Measurements from ENCODE around the gene SLC49A4. TPM values are rescaled to one million over a fixed set of nuclear protein-coding genes. Genes with fewer than 3 reads are reported as not detected.

SLC49A4 gene
- total and polyA plus RNA-seq, 2 of the 8 experiments (the other 6 are each of a cell fraction or from before 2014, with no cell fraction given), result 9.5 to 10.2 TPM

DNA sequence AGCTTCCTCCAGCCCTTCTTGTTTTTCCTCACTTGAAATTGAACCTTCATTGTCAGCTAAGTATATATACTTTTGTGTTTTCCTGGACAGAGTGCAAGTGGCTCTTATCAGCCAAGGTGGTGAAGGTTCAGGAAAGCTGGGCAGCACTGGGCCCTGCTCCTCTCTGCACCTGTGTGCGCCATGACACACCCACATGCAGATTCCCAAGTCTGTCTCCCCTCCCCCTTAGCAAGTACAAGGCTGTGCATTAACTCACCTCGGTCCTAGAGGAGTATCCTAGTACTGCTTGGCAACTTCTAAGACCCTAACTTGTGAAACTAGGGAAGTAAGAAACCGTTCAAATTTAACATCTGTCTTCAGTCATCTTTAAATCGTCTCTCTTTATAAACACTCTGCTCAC lies 85.8 kb downstream of the SLC49A4 start:
- H2AFZ ChIP-seq (ENCODE audit: low read length), result no peak overlapping the region
- H3K79me1 ChIP-seq (ENCODE audit: low read depth, low read length), result no peaks in the 10 kb centered on the region
- TF ChIP-seq POLR2A (IDR thresholded peaks at IDR 0.05; ENCODE audit: control extremely low read depth in 1 of 2, low read depth in 2 of 2, low read length in 2 of 2) (no peak), YY1 (IDR thresholded peaks at IDR 0.05; ENCODE audit: low read depth, low read length) (0 out of 2 replicates have a peak, but pooled peaks have one; percentile 8)
- TF ChIP-seq, protein P1, sequence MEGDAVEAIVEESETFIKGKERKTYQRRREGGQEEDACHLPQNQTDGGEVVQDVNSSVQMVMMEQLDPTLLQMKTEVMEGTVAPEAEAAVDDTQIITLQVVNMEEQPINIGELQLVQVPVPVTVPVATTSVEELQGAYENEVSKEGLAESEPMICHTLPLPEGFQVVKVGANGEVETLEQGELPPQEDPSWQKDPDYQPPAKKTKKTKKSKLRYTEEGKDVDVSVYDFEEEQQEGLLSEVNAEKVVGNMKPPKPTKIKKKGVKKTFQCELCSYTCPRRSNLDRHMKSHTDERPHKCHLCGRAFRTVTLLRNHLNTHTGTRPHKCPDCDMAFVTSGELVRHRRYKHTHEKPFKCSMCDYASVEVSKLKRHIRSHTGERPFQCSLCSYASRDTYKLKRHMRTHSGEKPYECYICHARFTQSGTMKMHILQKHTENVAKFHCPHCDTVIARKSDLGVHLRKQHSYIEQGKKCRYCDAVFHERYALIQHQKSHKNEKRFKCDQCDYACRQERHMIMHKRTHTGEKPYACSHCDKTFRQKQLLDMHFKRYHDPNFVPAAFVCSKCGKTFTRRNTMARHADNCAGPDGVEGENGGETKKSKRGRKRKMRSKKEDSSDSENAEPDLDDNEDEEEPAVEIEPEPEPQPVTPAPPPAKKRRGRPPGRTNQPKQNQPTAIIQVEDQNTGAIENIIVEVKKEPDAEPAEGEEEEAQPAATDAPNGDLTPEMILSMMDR (IDR thresholded peaks at IDR 0.05; ENCODE audit: control extremely low read depth in 1 of 3, insufficient read depth in 1 of 3, low read depth in 1 of 3, low read length in 3 of 3), result peak in 1 of 3 experiments; percentile 18; a peak in 1 of 4 replicates
- TF ChIP-seq, protein P2, sequence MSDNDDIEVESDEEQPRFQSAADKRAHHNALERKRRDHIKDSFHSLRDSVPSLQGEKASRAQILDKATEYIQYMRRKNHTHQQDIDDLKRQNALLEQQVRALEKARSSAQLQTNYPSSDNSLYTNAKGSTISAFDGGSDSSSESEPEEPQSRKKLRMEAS (IDR thresholded peaks at IDR 0.05), result no peak
- no peak overlapping the region for H3K23ac ChIP-seq (ENCODE audit: insufficient read length)
- H3K56ac ChIP-seq (replicated peaks; ENCODE audit: insufficient read length, low read depth, low read length), result no peak overlapping the region
- POLR2A ChIA-PET (ENCODE audit: partially characterized antibody), result no interaction called here
- H4K5ac ChIP-seq (ENCODE audit: insufficient read length, low read depth, low read length), result no peak overlapping the region
- H3K27me3 ChIP-seq (replicated peaks in 1 of 4; ENCODE audit: control insufficient read depth in 3 of 4, extremely low read depth in 1 of 4, insufficient read depth in 3 of 4, low read length in 3 of 4), result no peaks in the 10 kb centered on the region
- no peak overlapping the region for H3K9ac ChIP-seq (replicated peaks in 1 of 4; ENCODE audit: extremely low read depth in 1 of 4, low read depth in 3 of 4, low read length in 3 of 4)
- no peaks in the 10 kb centered on the region for H3K4me1 ChIP-seq (replicated peaks in 1 of 4; ENCODE audit: control insufficient read depth in 3 of 4, insufficient read depth in 4 of 4, low read length in 3 of 4)
- no peak overlapping the region for H2BK5ac ChIP-seq (ENCODE audit: low read depth, low read length)
- no peak overlapping the region for H4K91ac ChIP-seq (replicated peaks; ENCODE audit: insufficient read length, low read length)
- no peak overlapping the region for H3K18ac ChIP-seq (ENCODE audit: extremely low read depth, low read length)
- CTCF ChIA-PET (ENCODE audit: partially characterized antibody), result interaction anchor here (0.9 to 1.5 kb wide), 3 partner anchors 26 to 68 kb away, joined by 3 to 4 read pairs (median 3); no protein-coding TSS in a partner anchor
- H3K36me3 ChIP-seq (ENCODE audit: control insufficient read depth in 2 of 4, insufficient read depth in 4 of 4, low read length in 3 of 4), result no peaks in the 10 kb centered on the region
- H2BK20ac ChIP-seq (ENCODE audit: low read length), result no peak overlapping the region
- 75% methylated on average over 4 of the region's 4 CpGs; no CpG with 5 or more reads in 1 of the 2 experiments for WGBS, 2 experiments (ENCODE audit: extremely low coverage in 1 of 2, insufficient coverage in 1 of 2, insufficient read length in 1 of 2, insufficient replicate concordance in 2 of 2, low coverage in 1 of 2, low lambda C conversion rate in 2 of 2, missing lambda C conversion rate in 1 of 2)
- H3K4me3 ChIP-seq (ENCODE audit: extremely low read depth in 1 of 4, insufficient read depth in 2 of 4, low read depth in 3 of 4, low read length in 4 of 4), result no peak overlapping the region
- H2BK120ac ChIP-seq (replicated peaks; ENCODE audit: low read depth, low read length), result no peak overlapping the region
- H3K79me2 ChIP-seq (ENCODE audit: control insufficient read depth in 1 of 2, insufficient read depth in 2 of 2, low read length in 2 of 2), result no peaks in the 10 kb centered on the region
- H3K14ac ChIP-seq (ENCODE audit: insufficient read length), result no peak overlapping the region
- no peak overlapping the region for H2BK15ac ChIP-seq (ENCODE audit: low read length)
- no peak overlapping the region for H2BK12ac ChIP-seq (ENCODE audit: low read depth, low read length)
- no peaks in the 10 kb centered on the region for H4K20me1 ChIP-seq (replicated peaks in 1 of 2; ENCODE audit: control insufficient read depth in 1 of 2, insufficient read depth in 2 of 2, low read length in 2 of 2)
- H3K4ac ChIP-seq (replicated peaks; ENCODE audit: insufficient read length, low read depth, low read length), result no peak overlapping the region
- H3K4me2 ChIP-seq (ENCODE audit: insufficient read depth in 1 of 2, low read depth in 2 of 2, low read length in 2 of 2), result no peak overlapping the region
- H3K23me2 ChIP-seq (ENCODE audit: low read depth, low read length), result no peaks in the 10 kb centered on the region
- no peaks in the 10 kb centered on the region for H3K9me3 ChIP-seq (ENCODE audit: insufficient read depth in 2 of 2, low read depth in 1 of 2, low read length in 1 of 2)
- no peak overlapping the region for H2AK5ac ChIP-seq (ENCODE audit: low read depth, low read length)
- no peak overlapping the region for H3K27ac ChIP-seq (ENCODE audit: low read depth, low read length)
- FAIRE-seq, result no peak
- no peak overlapping the region for H4K8ac ChIP-seq (ENCODE audit: extremely low read depth, insufficient read depth, low read length)
- no peak for DNase-seq (ENCODE audit: low read depth in 1 of 2, low spot score in 2 of 2)

All from H1 (cell line).